CD4-positive, CD25-positive, alpha-beta regulatory T cell (primary cell): Measurements from ENCODE around the gene GNAS-AS1. TPM values are rescaled to one million over a fixed set of nuclear protein-coding genes. Genes with fewer than 3 reads are reported as not detected.

ENCODE experiments used
- ATAC-seq, 2 donors: fragments of 150-1000 bp; cut with Tn5 transposase; one replicate each; pipeline ENCODE4 v1.10.0; 2021; ENCODE audit warnings: low read depth in 2 of 2, moderate number of reproducible peaks in 2 of 2, moderate library complexity in 1 of 2
- DNase-seq, 3 donors: peaks; one replicate each; pipeline versions ENCODE4 v3.0.0 to v3.0.0-alpha.2; 2012 to 2022; ENCODE audit warnings: mixed read lengths in 1 of 3
- H3K27ac ChIP-seq: one replicate; pipeline ENCODE4 v1.7.0; 2013; ENCODE audit warnings: mild to moderate bottlenecking, low read length; ENCODE audit not compliant: insufficient read depth, poor library complexity, severe bottlenecking
- H3K27me3 ChIP-seq: one replicate; pipeline ENCODE4 v1.7.0; 2013; ENCODE audit warnings: low read length; ENCODE audit not compliant: control insufficient read depth, insufficient read depth
- H3K36me3 ChIP-seq: one replicate; pipeline ENCODE4 v1.7.0; 2013; ENCODE audit warnings: mild to moderate bottlenecking, low read length, moderate library complexity; ENCODE audit not compliant: control insufficient read depth, insufficient read depth
- H3K4me1 ChIP-seq: 2 replicates; pipeline ENCODE4 v1.7.0; 2013; ENCODE audit warnings: mild to moderate bottlenecking, low read length; ENCODE audit not compliant: insufficient read depth, control insufficient read depth, poor library complexity, severe bottlenecking
- H3K4me3 ChIP-seq: one replicate; pipeline ENCODE4 v1.7.0; 2013; ENCODE audit warnings: low read depth, mild to moderate bottlenecking, low read length, moderate library complexity
- H3K9me3 ChIP-seq, 2 experiments: 1 replicate in 1 of 2; 2 replicates in 1 of 2; pipeline ENCODE4 v1.7.0; 2013; ENCODE audit warnings: low read length in 2 of 2, mild to moderate bottlenecking in 1 of 2, moderate library complexity in 1 of 2; ENCODE audit not compliant: control insufficient read depth in 2 of 2
- H3K27ac Mint-ChIP-seq, 3 donors: one replicate each; pipeline ENCODE4 v1.8.0; 2020 to 2022; ENCODE audit warnings: mild to moderate bottlenecking in 3 of 3, mixed read lengths in 3 of 3, moderate library complexity in 2 of 3
- H3K27me3 Mint-ChIP-seq: one replicate; pipeline ENCODE4 v1.8.0; 2022; ENCODE audit warnings: mild to moderate bottlenecking, mixed read lengths
- H3K36me3 Mint-ChIP-seq: one replicate; pipeline ENCODE4 v1.8.0; 2020; ENCODE audit warnings: mixed read lengths
- H3K4me1 Mint-ChIP-seq, 4 donors: one replicate each; pipeline ENCODE4 v1.8.0; 2020 to 2022; ENCODE audit warnings: mixed read lengths in 4 of 4, mild to moderate bottlenecking in 1 of 4
- H3K4me3 Mint-ChIP-seq, 4 donors: one replicate each; pipeline ENCODE4 v1.8.0; 2020 to 2022; ENCODE audit warnings: mild to moderate bottlenecking in 4 of 4, mixed read lengths in 4 of 4, moderate library complexity in 3 of 4
- H3K9me3 Mint-ChIP-seq, 7 donors: one replicate each; pipeline ENCODE4 v1.8.0; 2020 to 2022; ENCODE audit warnings: mixed read lengths in 7 of 7, mild to moderate bottlenecking in 3 of 7, moderate library complexity in 2 of 7
- polyA plus RNA-seq, 4 donors: library from polyadenylated mRNA; unstranded; fragments of 300-500 nt; fragmentation: Illumina TruSeq; gene quantifications; one replicate each; pipeline ENCODE4 v1.2.3, GENCODE V29; 2021
- total RNA-seq: library from RNA; stranded (reverse); gene quantifications from one replicate; pipeline ENCODE4 v1.2.3, GENCODE V29; 2022

GNAS-AS1 gene
- total and polyA plus RNA-seq, 5 donors from 2014 or later: 0.54 TPM; not detected in 4

DNA sequence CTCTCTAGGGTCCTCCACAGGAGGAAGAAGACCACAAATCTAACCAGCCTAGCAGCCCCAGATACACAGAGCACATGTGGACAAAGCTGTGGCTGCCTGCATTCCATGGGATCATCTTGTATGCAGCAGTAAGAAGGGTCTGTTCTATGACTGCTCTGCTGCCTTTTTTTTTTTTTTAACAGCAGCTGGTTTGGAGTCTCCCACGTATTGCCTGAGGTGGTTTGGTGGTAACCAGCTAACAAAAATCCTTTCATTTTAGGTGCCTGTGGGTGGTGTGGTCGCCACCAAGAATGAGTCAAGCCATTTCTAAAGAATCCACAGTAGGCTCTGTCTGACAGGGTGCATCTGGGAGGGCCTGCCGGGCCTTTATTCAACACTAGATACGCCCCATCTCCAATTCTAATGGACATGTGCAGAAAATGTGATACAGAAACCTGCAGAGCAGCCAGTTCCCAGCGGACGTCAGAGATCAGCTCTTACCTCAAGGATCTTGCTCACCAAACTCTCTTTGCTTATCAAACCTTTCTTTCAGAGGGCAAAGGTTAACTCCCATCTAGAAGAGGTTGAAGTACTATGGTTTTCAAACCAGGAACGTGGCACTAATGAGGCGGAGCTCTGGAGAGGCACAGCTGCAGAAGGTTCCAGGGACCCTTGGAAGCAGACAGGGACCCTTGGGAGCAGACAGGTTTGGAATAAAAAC is 32.0 kb downstream of the GNAS-AS1 start:
- ATAC-seq: no peak
- Histone ChIP-seq H3K27me3 (no peaks in the 10 kb centered on the region), H3K9me3 (no peaks in the 10 kb centered on the region), H3K4me3 (no peak overlapping the region), H3K27ac (no peak overlapping the region), H3K36me3 (no peaks in the 10 kb centered on the region), H3K4me1 (no peaks in the 10 kb centered on the region)
- Mint-ChIP-seq H3K4me3 (no peak overlapping the region), H3K27me3 (peaks cover 5% of the 10 kb centered on the region), H3K4me1 (no peaks in the 10 kb centered on the region), H3K27ac (no peak overlapping the region), H3K36me3 (peaks cover 4% of the 10 kb centered on the region), H3K9me3 (no peaks in the 10 kb centered on the region)
- peak in 1 of 3 donors; percentile 13 for DNase-seq

GRCh38 chr20:58817748-58818147 is 33.0 kb downstream of the GNAS-AS1 start:
- H3K4me1 Mint-ChIP-seq: no peaks in the 10 kb centered on the region
- Histone ChIP-seq H3K4me3 (no peak overlapping the region), H3K9me3 (no peaks in the 10 kb centered on the region), H3K27ac (no peak overlapping the region), H3K36me3 (no peaks in the 10 kb centered on the region), H3K27me3 (no peaks in the 10 kb centered on the region), H3K4me1 (no peaks in the 10 kb centered on the region)
- H3K9me3 Mint-ChIP-seq: no peaks in the 10 kb centered on the region
- no peak for ATAC-seq
- peaks cover 5% of the 10 kb centered on the region for H3K27me3 Mint-ChIP-seq
- H3K36me3 Mint-ChIP-seq: peaks cover 4% of the 10 kb centered on the region
- no peak overlapping the region for H3K4me3 Mint-ChIP-seq
- no peak for DNase-seq
- no peak overlapping the region for H3K27ac Mint-ChIP-seq

GRCh38 chr20:58816957-58817651 is 33.6 kb downstream of the GNAS-AS1 start:
- Histone ChIP-seq H3K4me3 (no peak overlapping the region), H3K27me3 (no peaks in the 10 kb centered on the region), H3K9me3 (no peaks in the 10 kb centered on the region), H3K36me3 (no peaks in the 10 kb centered on the region), H3K27ac (no peak overlapping the region), H3K4me1 (no peaks in the 10 kb centered on the region)
- Mint-ChIP-seq H3K9me3 (no peaks in the 10 kb centered on the region), H3K4me1 (no peaks in the 10 kb centered on the region), H3K4me3 (no peak overlapping the region), H3K36me3 (peaks cover 4% of the 10 kb centered on the region), H3K27me3 (peaks cover 9% of the 10 kb centered on the region), H3K27ac (peak overlapping the region in 1 of 3 donors; percentile 12)
- ATAC-seq (no peak), DNase-seq (no peak)

DNA sequence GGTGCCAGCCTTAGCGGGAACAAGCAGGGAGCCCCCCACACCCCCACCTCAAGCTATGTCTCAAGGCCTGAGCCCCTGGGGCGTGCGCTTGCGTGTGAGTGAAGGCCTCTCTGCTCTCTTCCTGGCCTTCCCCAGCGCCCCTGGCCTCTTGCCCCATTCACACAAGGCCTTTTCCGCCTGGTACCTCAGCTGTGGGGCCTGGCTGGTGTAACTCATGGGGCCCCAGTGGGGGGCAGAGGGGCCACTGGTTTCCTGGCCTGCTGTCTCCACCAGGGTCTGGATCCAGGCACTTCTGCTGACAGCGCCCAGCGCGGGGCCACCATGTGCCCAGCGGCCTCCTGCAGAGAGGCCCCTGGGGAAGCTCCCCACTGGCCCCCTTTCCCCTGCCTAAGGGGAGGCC is 34.7 kb downstream of the GNAS-AS1 start:
- DNase-seq: no peak
- Mint-ChIP-seq H3K4me1 (no peaks in the 10 kb centered on the region), H3K9me3 (no peaks in the 10 kb centered on the region), H3K27me3 (peaks cover 9% of the 10 kb centered on the region), H3K27ac (no peak overlapping the region), H3K36me3 (peaks cover 4% of the 10 kb centered on the region), H3K4me3 (no peak overlapping the region)
- no peak overlapping the region for H3K4me3 ChIP-seq
- no peaks in the 10 kb centered on the region for H3K36me3 ChIP-seq
- ATAC-seq: no peak
- no peaks in the 10 kb centered on the region for H3K9me3 ChIP-seq
- no peak overlapping the region for H3K27ac ChIP-seq
- H3K4me1 ChIP-seq: no peaks in the 10 kb centered on the region
- no peaks in the 10 kb centered on the region for H3K27me3 ChIP-seq

DNA sequence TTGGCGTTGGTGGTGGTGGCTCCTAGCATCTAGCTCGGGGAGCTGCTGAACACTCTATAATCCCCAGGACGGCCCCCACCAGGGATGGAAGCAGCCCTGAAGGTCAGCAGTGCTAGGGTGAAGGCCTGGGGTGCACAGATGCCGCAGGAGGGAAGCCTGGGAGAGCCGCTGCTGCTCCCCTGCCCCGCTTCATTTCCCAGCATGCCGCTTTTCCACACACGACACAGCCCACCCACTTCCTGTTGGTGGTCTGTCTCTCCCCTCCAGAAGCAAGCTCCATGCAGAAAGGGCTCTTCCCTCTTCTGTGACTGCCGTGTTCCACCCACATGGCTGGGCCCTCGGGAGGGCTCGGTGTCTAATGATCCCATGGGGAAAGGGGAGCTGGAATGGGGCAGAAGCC is 35.3 kb downstream of the GNAS-AS1 start:
- no peaks in the 10 kb centered on the region for H3K27me3 ChIP-seq
- H3K4me3 Mint-ChIP-seq: no peak overlapping the region
- no peaks in the 10 kb centered on the region for H3K36me3 ChIP-seq
- H3K4me1 Mint-ChIP-seq: no peaks in the 10 kb centered on the region
- no peaks in the 10 kb centered on the region for H3K9me3 ChIP-seq
- H3K9me3 Mint-ChIP-seq: no peaks in the 10 kb centered on the region
- ATAC-seq (no peak), DNase-seq (no peak)
- peaks cover 9% of the 10 kb centered on the region for H3K27me3 Mint-ChIP-seq
- no peak overlapping the region for H3K27ac Mint-ChIP-seq
- no peak overlapping the region for H3K27ac ChIP-seq
- H3K4me3 ChIP-seq: no peak overlapping the region
- peaks cover 4% of the 10 kb centered on the region for H3K36me3 Mint-ChIP-seq
- H3K4me1 ChIP-seq: no peaks in the 10 kb centered on the region

DNA sequence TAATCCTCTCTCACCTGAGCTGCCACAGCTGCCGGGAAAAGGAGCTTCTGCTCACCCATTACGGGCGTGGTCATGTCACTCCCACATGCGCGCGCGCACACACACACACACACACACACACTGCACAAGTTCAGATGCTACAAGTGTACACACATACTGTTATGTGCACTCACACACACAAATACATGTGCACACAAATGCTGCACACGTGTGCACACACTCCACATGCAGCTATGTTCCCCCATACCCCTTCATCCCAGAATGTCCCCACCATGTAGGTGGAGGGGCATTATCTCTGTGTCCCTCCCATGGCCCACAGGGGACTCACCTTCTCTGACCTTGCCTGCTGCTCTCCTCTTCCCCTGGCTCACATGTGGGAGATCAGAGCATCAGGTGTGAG is 37.3 kb downstream of the GNAS-AS1 start:
- Mint-ChIP-seq H3K4me1 (no peaks in the 10 kb centered on the region), H3K27me3 (peaks cover 19% of the 10 kb centered on the region), H3K27ac (no peak overlapping the region), H3K9me3 (no peaks in the 10 kb centered on the region), H3K36me3 (no peaks in the 10 kb centered on the region), H3K4me3 (no peak overlapping the region)
- no peak for ATAC-seq
- Histone ChIP-seq H3K4me1 (no peaks in the 10 kb centered on the region), H3K4me3 (no peak overlapping the region), H3K27ac (no peak overlapping the region), H3K36me3 (no peaks in the 10 kb centered on the region), H3K9me3 (no peaks in the 10 kb centered on the region), H3K27me3 (no peaks in the 10 kb centered on the region)
- no peak for DNase-seq

DNA sequence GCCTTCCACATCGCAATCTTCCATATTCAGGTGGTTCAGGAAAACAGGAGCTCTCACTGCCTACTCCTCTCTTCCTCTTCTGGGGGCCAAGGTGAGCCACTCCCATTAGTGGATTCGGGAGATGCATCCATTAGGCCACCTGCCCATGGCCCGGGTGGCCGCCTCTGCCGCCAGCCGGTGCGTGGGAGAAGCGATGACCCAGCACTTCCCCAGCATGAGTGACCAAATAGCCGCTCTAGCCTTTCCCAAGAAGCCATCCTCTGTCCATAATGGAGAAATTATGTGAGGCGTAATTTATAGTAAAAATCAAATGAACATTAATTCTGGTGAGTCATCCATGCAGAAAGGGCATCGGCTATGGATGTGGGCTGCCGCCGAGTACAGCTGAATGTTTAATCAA is 39.4 kb downstream of the GNAS-AS1 start:
- Histone ChIP-seq H3K4me3 (no peak overlapping the region), H3K9me3 (no peaks in the 10 kb centered on the region), H3K27me3 (no peaks in the 10 kb centered on the region), H3K27ac (no peak overlapping the region), H3K4me1 (no peaks in the 10 kb centered on the region), H3K36me3 (no peaks in the 10 kb centered on the region)
- Mint-ChIP-seq H3K9me3 (no peaks in the 10 kb centered on the region), H3K27ac (no peak overlapping the region), H3K36me3 (no peaks in the 10 kb centered on the region), H3K4me1 (no peaks in the 10 kb centered on the region), H3K4me3 (no peak overlapping the region), H3K27me3 (peaks cover 21% of the 10 kb centered on the region)
- DNase-seq (no peak), ATAC-seq (no peak)

GRCh38 chr20:58810879-58811250 is 39.8 kb downstream of the GNAS-AS1 start:
- Mint-ChIP-seq H3K9me3 (no peaks in the 10 kb centered on the region), H3K27ac (no peak overlapping the region), H3K4me1 (no peaks in the 10 kb centered on the region), H3K4me3 (no peak overlapping the region), H3K36me3 (no peaks in the 10 kb centered on the region), H3K27me3 (peaks cover 25% of the 10 kb centered on the region)
- H3K36me3 ChIP-seq: no peaks in the 10 kb centered on the region
- H3K27ac ChIP-seq: no peak overlapping the region
- ATAC-seq (no peak), DNase-seq (no peak)
- H3K9me3 ChIP-seq: no peaks in the 10 kb centered on the region
- H3K27me3 ChIP-seq: no peaks in the 10 kb centered on the region
- H3K4me3 ChIP-seq: no peak overlapping the region
- H3K4me1 ChIP-seq: no peaks in the 10 kb centered on the region
